Lung (tissue), 12 donors: ENCODE results near the gene PFN4. TPM values are rescaled to one million over a fixed set of nuclear protein-coding genes. Genes with fewer than 3 reads are reported as not detected.

Source experiments
- ATAC-seq: fragments of 200-7000 bp; cut with Tn5 transposase; one replicate; pipeline ENCODE4 v1.9.1; 2020; ENCODE audit warnings: moderate number of reproducible peaks; ENCODE audit not compliant: insufficient read depth, low FRiP score
- DNase-seq, 3 donors: peaks; one replicate each; pipeline ENCODE4 v3.0.0-alpha.2; 2013 to 2017
- H3K27ac ChIP-seq, 2 donors: one replicate each; pipeline ENCODE4 v1.5.1; 2013; ENCODE audit warnings: mild to moderate bottlenecking in 2 of 2, moderate library complexity in 2 of 2, control low read depth in 1 of 2, inconsistent platforms in 1 of 2, low read depth in 1 of 2, low read length in 1 of 2
- H3K27me3 ChIP-seq, 3 donors: one replicate each; pipeline ENCODE4 v1.5.1; 2013; ENCODE audit warnings: low read length in 2 of 3; ENCODE audit not compliant: control insufficient read depth in 3 of 3, insufficient read depth in 3 of 3
- H3K36me3 ChIP-seq, 4 donors: one replicate each; pipeline ENCODE4 v1.5.1; 2013; ENCODE audit warnings: low read length in 4 of 4, mild to moderate bottlenecking in 1 of 4, moderate library complexity in 1 of 4; ENCODE audit not compliant: control insufficient read depth in 4 of 4, insufficient read depth in 4 of 4
- H3K4me1 ChIP-seq, 5 donors: one replicate each; pipeline ENCODE4 v1.5.1; 2013; ENCODE audit warnings: low read length in 5 of 5, mild to moderate bottlenecking in 2 of 5, moderate library complexity in 1 of 5; ENCODE audit not compliant: control insufficient read depth in 5 of 5, insufficient read depth in 5 of 5
- H3K4me3 ChIP-seq: one replicate; pipeline ENCODE4 v1.5.1; 2013; ENCODE audit warnings: mild to moderate bottlenecking, control low read depth, moderate library complexity
- H3K9ac ChIP-seq, 2 donors: one replicate each; pipeline ENCODE4 v1.5.1; 2013; ENCODE audit warnings: low read length in 2 of 2, control low read depth in 1 of 2; ENCODE audit not compliant: insufficient read depth in 1 of 2
- H3K9me3 ChIP-seq, 4 donors: one replicate each; pipeline ENCODE4 v1.5.1; 2013; ENCODE audit warnings: low read length in 3 of 4, mild to moderate bottlenecking in 1 of 4, moderate library complexity in 1 of 4; ENCODE audit not compliant: control insufficient read depth in 4 of 4, insufficient read depth in 3 of 4
- CTCF ChIP-seq: IDR thresholded peaks from 2 replicates; pipeline ENCODE4 v1.5.1; 2012; ENCODE audit warnings: mild to moderate bottlenecking; ENCODE audit errors: control extremely low read depth, extremely low read depth
- WGBS, 2 donors: extraction: QIAGEN DNeasy Blood & Tissue Kit; methylation state at CpG; one replicate each; pipeline ENCODE4 v1.1.7; 2013; 5-methylcytosine and 5-hydroxymethylcytosine counted together
- polyA plus RNA-seq, 2 donors: library from polyadenylated mRNA; stranded (reverse); fragments of 200-250 nt; gene quantifications; one replicate each; pipeline ENCODE4 v1.2.1, GENCODE V29; 2013
- total RNA-seq, 2 donors: library from RNA; depleted of rRNA in 1 of 2; stranded (reverse); fragments of >200 nt in 1 of 2; gene quantifications; one replicate each; pipeline ENCODE4 v1.2.1, GENCODE V29; 2014 to 2021
- donor health status: control.
- donor health status: control.
- donor health status: Bipolar disorder and iron deficiency.
- donor health status: healthy.
- donor health status: DM: yes; HTN: yes; CAD: no.

Gene PFN4
- total and polyA plus RNA-seq, 4 donors = 0.49 to 1.9 (median 0.82) TPM

GRCh38 chr2:24163601-24164000 is 40.5 kb upstream of the PFN4 start:
- Histone ChIP-seq H3K27me3 (no peaks in the 10 kb centered on the region), H3K9me3 (no peaks in the 10 kb centered on the region)

GRCh38 chr2:24163186-24163585 is 40.1 kb upstream of the PFN4 start:
- DNase-seq (no peak), ATAC-seq (no peak)
- no peaks in the 10 kb centered on the region for H3K27me3 ChIP-seq

More at GRCh38 chr2:24163601-24164000, 40.5 kb upstream of the PFN4 start:
- Histone ChIP-seq H3K27ac (no peak overlapping the region), H3K9ac (no peak overlapping the region), H3K4me1 (no peaks in the 10 kb centered on the region), H3K4me3 (no peak overlapping the region), H3K36me3 (peaks cover 0 to 6% (median under 1%) of the 10 kb centered on the region in 4 donors)
- no peak for DNase-seq
- no peak for TF ChIP-seq CTCF
- ATAC-seq = no peak
- WGBS, 2 donors = 73 to 76% methylated on average over 2 of the region's 2 CpGs

GRCh38 chr2:24162494-24162893 is 39.4 kb upstream of the PFN4 start:
- ATAC-seq (no peak), DNase-seq (no peak)
- Histone ChIP-seq H3K4me1 (no peaks in the 10 kb centered on the region), H3K9me3 (no peaks in the 10 kb centered on the region), H3K9ac (no peak overlapping the region), H3K36me3 (peaks cover 0 to 6% (median under 1%) of the 10 kb centered on the region in 4 donors), H3K27me3 (no peaks in the 10 kb centered on the region), H3K27ac (no peak overlapping the region), H3K4me3 (no peak overlapping the region)
- 98 to 100% methylated on average over 1 of the region's 1 CpG for WGBS, 2 donors
- TF ChIP-seq CTCF = no peak

More at GRCh38 chr2:24163186-24163585, 40.1 kb upstream of the PFN4 start:
- Histone ChIP-seq H3K36me3 (peaks cover 0 to 6% (median under 1%) of the 10 kb centered on the region in 4 donors), H3K4me1 (no peaks in the 10 kb centered on the region), H3K4me3 (no peak overlapping the region), H3K9ac (no peak overlapping the region), H3K27ac (no peak overlapping the region), H3K9me3 (no peaks in the 10 kb centered on the region)
- TF ChIP-seq CTCF = no peak
- WGBS, 2 donors = 41 to 62% methylated on average over 3 of the region's 3 CpGs

GRCh38 chr2:24160761-24161160 is 37.6 kb upstream of the PFN4 start:
- no peak for TF ChIP-seq CTCF
- Histone ChIP-seq H3K9me3 (no peaks in the 10 kb centered on the region), H3K9ac (no peak overlapping the region), H3K27me3 (no peaks in the 10 kb centered on the region), H3K4me3 (no peak overlapping the region), H3K4me1 (no peaks in the 10 kb centered on the region), H3K36me3 (peaks cover 0 to 6% (median under 1%) of the 10 kb centered on the region in 4 donors), H3K27ac (no peak overlapping the region)
- DNase-seq = no peak
- ATAC-seq = no peak
